T-helper 2 cell treated with Interferon-gamma antibody and Interleukin-4, amounts not matched to agents 5 μg/mL and 100 μg/mL, for 36 hours (primary cell): Measurements from ENCODE around the gene SSTR3.

Source experiments
- DNase-seq: peaks from one replicate; pipeline ENCODE4 v3.0.0; 2021; ENCODE audit warnings: low spot score
- H3K27ac Mint-ChIP-seq: one replicate; pipeline ENCODE4 v1.8.0; 2021; ENCODE audit warnings: mild to moderate bottlenecking, mixed read lengths
- H3K27me3 Mint-ChIP-seq: one replicate; pipeline ENCODE4 v1.8.0; 2021; ENCODE audit warnings: low read depth, mixed read lengths
- H3K36me3 Mint-ChIP-seq: one replicate; pipeline ENCODE4 v1.8.0; 2021; ENCODE audit warnings: low read depth, mixed read lengths
- H3K4me1 Mint-ChIP-seq: one replicate; pipeline ENCODE4 v1.8.0; 2021; ENCODE audit warnings: low read depth, mixed read lengths
- H3K4me3 Mint-ChIP-seq: one replicate; pipeline ENCODE4 v1.8.0; 2022; ENCODE audit warnings: mild to moderate bottlenecking, moderate library complexity, mixed read lengths
- H3K9me3 Mint-ChIP-seq: one replicate; pipeline ENCODE4 v1.8.0; 2021; ENCODE audit warnings: mixed read lengths

SSTR3 gene

DNA sequence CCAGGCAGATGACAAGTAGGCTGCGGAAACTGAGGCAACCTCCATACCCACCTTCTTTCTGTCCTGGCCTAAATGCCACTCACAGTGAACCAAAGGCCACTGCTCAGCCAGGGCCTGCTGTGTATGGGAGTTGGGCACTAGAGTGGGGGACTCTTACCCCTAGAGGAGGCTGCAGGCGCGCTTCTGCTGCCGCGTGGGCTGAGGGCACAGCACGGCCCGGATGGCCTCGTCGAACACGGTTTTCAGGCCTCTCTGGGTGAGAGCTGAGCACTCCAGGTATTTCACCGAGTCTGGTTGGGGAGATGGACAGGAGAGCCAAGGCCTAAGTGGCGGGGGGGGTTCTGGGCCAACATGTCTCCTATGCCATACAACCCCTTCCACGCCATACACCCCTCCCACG is 14.2 kb upstream of the SSTR3 start:
- Mint-ChIP-seq H3K4me3 (no peak overlapping the region), H3K4me1 (peaks cover 79% of the 10 kb centered on the region), H3K27me3 (no peaks in the 10 kb centered on the region), H3K36me3 (peaks cover 86% of the 10 kb centered on the region), H3K9me3 (peaks cover 7% of the 10 kb centered on the region), H3K27ac (peak overlapping the region; percentile 94)
- DNase-seq: no peak

DNA sequence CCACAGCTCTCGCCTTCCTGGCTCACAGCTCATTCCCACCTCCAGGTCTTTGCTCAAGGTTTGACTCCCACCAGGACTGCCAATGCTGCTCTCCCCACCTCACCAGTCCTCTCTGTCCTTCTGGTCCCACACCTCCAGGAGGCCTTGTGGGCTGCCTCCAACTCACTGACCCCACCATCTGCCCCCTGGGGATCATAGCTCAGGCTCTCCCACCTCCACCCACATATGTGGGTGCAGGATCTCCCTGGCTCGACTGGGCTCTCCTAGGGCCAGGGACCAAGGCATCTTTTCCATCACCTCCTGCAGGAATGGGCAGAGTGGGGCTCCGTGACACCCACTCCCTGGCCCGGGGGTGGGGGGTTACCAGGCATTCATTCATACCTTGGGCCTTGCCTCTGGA is 13.8 kb upstream of the SSTR3 start:
- peak overlapping the region; percentile 94 for H3K27ac Mint-ChIP-seq
- DNase-seq: no peak
- H3K4me3 Mint-ChIP-seq: no peak overlapping the region
- peaks cover 79% of the 10 kb centered on the region for H3K4me1 Mint-ChIP-seq
- no peaks in the 10 kb centered on the region for H3K27me3 Mint-ChIP-seq
- peaks cover 9% of the 10 kb centered on the region for H3K9me3 Mint-ChIP-seq
- H3K36me3 Mint-ChIP-seq: peaks cover 86% of the 10 kb centered on the region

DNA sequence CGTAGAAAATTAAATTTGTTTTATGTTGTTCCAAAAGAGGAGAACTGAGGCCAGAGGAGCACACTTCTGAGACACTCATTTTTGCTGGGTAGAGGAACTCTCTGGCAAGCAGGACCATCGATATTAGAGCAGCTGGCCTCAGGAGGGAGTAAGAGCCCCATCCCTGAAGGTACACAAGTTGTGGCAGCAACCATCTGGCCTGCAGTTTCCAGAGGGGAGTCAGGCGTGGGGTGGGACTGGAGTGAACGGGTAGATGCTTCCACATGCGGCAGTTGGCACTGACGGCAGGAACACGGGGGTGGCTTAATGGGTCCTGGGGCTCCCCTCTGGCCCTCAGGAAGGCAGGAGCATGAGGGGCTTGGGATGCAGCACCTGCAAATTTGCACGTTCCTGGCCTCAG is 13.2 kb upstream of the SSTR3 start:
- peaks cover 86% of the 10 kb centered on the region for H3K36me3 Mint-ChIP-seq
- no peak overlapping the region for H3K4me3 Mint-ChIP-seq

DNA sequence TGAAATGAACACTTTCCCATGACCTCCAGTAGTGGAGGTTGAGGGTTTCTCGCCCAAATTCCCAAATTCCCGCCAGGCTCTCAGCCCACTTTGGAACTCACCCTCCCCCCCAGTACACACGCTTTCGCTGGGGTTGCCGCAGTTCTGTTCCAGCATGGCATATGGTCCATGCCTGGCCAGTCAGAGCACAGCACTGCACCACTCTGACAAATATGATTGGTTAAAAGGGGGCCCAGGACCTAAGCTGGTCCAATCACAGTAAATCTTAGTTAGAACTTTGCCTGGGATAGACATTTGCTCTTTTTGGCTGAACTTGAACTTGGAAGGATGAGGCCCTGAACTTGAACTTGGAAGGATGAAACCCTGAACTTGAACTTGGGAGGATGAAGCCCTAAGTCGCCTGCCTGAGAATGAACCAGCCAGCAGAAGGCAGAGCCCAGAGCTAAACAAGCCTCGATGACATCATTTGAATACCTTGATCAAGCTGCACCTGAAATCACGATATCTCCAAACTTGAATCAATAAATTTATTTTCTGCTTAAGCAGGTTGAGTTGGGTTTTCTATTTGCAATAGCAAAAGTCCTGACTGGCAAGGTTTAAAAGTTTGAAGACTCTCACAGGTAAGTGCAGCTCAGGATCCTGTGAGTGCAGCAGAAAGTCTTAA is 12.6 kb upstream of the SSTR3 start:
- H3K9me3 Mint-ChIP-seq: peaks cover 13% of the 10 kb centered on the region
- H3K4me3 Mint-ChIP-seq: peak overlapping the region; percentile 30
- no peaks in the 10 kb centered on the region for H3K27me3 Mint-ChIP-seq
- H3K27ac Mint-ChIP-seq: peak overlapping the region; percentile 94
- peaks cover 80% of the 10 kb centered on the region for H3K4me1 Mint-ChIP-seq
- no peak for DNase-seq
- peaks cover 85% of the 10 kb centered on the region for H3K36me3 Mint-ChIP-seq

More for the DNA sequence above, 13.2 kb upstream of the SSTR3 start:
- peaks cover 79% of the 10 kb centered on the region for H3K4me1 Mint-ChIP-seq
- no peak for DNase-seq
- peak overlapping the region; percentile 94 for H3K27ac Mint-ChIP-seq
- no peaks in the 10 kb centered on the region for H3K27me3 Mint-ChIP-seq
- peaks cover 13% of the 10 kb centered on the region for H3K9me3 Mint-ChIP-seq

DNA sequence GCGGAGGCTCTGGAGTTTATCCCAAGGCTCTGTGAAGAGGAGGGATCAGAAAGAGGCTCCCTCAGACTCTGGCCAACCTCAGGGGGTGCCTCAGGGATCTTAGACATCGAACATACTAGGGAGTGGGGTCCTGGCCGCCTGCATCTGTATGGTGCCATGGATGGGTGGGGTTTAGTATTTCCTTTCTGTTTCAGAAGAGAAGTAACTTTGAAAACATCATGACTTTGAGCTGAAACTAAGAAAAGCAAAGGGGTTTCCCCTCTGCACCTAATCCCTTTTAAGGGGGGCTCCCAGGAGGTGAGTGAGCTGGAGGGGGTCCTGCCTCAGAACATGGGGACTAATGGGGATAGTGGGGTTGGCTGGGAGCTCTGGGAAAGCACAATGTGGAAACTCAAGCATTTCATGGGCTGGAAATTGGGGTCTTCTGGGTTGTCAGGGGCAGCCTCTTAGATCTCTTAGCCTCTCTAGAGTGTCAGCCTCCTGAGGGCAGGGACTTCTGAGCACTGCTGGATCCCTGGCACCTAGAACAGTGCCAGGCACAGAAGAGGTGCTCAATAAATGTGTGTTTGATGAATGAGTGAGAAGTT is 11.8 kb upstream of the SSTR3 start:
- Mint-ChIP-seq H3K9me3 (peaks cover 13% of the 10 kb centered on the region), H3K27me3 (no peaks in the 10 kb centered on the region), H3K36me3 (peaks cover 78% of the 10 kb centered on the region), H3K4me3 (peak overlapping the region; percentile 50), H3K27ac (peak overlapping the region; percentile 94), H3K4me1 (peaks cover 81% of the 10 kb centered on the region)
- DNase-seq: no peak

DNA sequence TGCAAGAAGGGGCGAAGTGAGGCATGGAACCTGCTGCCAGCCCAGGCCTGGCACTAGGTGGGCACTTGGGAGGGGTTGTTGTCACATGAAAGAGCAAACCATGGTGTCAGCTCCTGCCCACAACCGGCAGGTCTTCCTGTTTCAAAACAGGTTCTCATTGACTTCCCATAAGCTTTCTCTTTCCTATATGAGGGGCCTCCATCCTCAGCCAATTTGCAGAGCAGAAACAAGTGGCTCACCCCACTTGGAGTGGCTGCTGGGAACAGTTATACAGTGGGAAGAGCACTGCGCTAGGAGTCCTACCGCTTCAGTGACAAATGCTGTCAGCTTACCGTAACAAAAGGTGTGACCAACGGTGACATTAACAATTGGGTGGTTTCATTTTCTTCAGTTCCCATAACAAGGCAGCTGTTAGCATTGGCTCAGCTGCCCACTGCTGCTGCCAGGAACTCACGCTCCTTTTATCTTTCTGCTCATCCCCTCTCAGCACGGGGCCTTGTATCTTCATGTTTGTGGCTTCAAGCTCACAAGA is 10.2 kb upstream of the SSTR3 start:
- peaks cover 79% of the 10 kb centered on the region for H3K4me1 Mint-ChIP-seq
- H3K4me3 Mint-ChIP-seq: peak overlapping the region; percentile 50
- H3K9me3 Mint-ChIP-seq: peaks cover 13% of the 10 kb centered on the region
- H3K27ac Mint-ChIP-seq: peak overlapping the region; percentile 94
- H3K27me3 Mint-ChIP-seq: no peaks in the 10 kb centered on the region
- H3K36me3 Mint-ChIP-seq: peaks cover 65% of the 10 kb centered on the region
- no peak for DNase-seq

DNA sequence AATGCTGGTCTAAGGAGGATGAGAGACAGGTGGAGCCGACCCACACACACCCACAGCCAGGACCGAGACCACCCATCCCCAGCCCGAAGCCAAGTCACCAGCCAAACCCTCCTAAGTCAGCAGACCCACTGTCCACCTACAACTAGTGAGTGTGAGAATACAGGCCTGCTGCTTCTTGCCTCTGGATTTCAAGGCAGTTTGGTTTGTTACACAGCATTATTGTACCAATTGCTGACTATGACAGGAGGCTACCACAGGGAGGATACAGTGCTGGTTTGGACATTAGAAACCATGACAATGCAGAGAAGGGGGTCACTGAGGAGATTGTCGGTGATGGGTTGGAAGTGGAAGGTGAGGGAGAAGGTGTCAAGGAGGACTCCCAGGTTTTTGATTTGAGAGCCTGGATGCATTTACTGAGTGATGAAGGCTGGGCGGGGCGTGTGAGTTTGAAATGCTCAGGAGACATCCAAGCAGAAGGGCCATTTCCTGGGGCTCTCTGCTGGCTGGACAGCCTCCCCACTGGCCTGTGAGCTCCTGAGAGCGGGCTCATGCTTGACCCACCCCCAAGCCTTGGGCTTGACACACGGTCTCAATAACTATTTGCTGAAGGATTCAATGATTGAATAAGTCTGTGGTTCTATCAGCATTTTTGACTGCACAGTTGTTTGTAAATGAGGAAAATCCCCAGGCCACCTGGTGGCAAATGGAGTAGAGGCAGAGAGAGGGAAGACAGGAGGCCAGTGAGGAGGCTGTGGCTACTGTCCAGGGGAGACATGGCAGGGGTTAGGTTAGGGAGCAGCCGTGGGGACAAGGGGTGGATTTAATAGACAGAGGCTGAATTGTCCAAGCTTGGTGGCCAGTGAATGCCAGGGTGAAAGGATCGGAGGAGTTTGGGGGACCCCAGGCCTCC is 9.4 kb upstream of the SSTR3 start:
- peak overlapping the region; percentile 94 for H3K27ac Mint-ChIP-seq
- H3K36me3 Mint-ChIP-seq: peaks cover 65% of the 10 kb centered on the region
- H3K27me3 Mint-ChIP-seq: no peaks in the 10 kb centered on the region
- peaks cover 13% of the 10 kb centered on the region for H3K9me3 Mint-ChIP-seq
- DNase-seq: no peak
- H3K4me1 Mint-ChIP-seq: peaks cover 79% of the 10 kb centered on the region
- H3K4me3 Mint-ChIP-seq: peak overlapping the region; percentile 50

DNA sequence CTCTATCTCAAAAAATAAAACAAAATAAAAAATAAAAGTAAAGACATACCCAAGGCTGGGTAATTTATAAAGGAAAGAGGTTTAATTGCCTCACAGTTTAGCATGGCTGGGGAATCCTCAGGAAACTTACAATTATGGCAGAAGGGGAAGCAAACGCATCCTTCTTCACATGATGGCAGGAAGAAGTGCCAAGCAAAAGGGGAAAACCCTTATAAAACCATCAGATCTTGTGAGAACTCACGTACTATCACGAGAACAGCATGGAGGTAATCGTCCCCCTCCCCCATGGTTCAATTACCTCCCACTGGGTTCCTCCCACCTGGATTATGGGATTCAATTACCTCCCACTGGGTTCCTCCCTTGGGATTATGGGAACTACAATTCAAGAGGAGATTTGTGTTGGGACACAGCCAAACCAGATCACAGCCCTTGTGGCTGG is 8.3 kb upstream of the SSTR3 start:
- Mint-ChIP-seq H3K27me3 (no peaks in the 10 kb centered on the region), H3K9me3 (peaks cover 13% of the 10 kb centered on the region), H3K4me3 (peak overlapping the region; percentile 66), H3K27ac (peak overlapping the region; percentile 90), H3K36me3 (peaks cover 55% of the 10 kb centered on the region), H3K4me1 (peaks cover 78% of the 10 kb centered on the region)
- DNase-seq: no peak

DNA sequence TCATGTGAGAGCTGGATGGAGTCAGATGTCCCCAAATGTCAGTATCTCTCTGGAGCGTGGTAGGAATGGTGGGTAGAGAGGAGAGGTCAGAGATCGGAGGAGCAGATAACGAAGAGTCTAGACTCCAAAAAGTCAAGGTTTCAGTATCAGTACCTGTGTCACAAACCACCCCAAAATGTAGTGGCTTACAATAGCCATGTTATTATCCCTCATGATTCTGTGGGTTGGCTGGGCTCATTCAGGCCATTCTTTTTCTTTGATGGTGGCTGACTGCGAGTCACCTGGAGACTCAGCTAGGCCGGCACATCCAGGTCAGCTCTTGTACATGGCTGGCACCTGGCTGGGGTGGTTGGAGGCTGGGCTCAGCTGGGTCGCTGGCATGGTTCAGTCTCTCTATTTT is 7.3 kb upstream of the SSTR3 start:
- Mint-ChIP-seq H3K4me1 (peaks cover 68% of the 10 kb centered on the region), H3K27me3 (no peaks in the 10 kb centered on the region), H3K4me3 (peak overlapping the region; percentile 66), H3K36me3 (peaks cover 44% of the 10 kb centered on the region), H3K9me3 (peaks cover 13% of the 10 kb centered on the region), H3K27ac (peak overlapping the region; percentile 90)
- DNase-seq: no peak

DNA sequence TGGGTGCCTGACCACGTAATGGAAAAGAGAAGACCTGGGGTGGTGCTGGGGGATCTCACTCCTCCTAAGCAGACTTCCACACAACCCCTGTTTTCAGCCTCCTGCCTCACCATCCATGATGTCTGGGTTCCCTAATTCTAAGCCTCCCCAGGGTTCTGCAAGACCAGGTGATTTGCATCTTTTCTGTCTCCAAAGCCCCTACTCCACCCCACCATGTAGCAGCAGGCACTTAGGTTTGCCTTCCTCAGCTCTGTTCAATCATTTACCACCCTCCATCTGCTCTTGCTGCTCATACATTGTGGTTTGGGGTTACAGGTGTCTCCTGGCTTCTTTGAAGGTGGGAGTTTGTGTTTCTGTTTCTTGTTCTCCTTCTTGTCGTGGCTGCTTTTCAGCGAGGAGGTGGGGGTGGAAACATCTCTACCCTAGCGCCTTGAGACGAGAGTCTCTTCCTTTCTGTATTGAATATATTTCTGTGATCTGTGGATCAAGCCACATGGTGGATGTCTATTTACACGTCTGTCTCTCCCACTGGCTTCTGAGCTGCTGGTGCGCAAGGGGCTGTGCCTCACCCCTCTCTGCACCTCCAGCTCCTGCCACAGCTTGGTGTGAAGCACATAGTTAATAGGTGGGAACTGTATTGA is 6.6 kb upstream of the SSTR3 start:
- peaks cover 13% of the 10 kb centered on the region for H3K9me3 Mint-ChIP-seq
- peaks cover 61% of the 10 kb centered on the region for H3K4me1 Mint-ChIP-seq
- peak overlapping the region; percentile 66 for H3K4me3 Mint-ChIP-seq
- no peaks in the 10 kb centered on the region for H3K27me3 Mint-ChIP-seq
- H3K27ac Mint-ChIP-seq: peak overlapping the region; percentile 90
- DNase-seq: no peak
- H3K36me3 Mint-ChIP-seq: peaks cover 38% of the 10 kb centered on the region

DNA sequence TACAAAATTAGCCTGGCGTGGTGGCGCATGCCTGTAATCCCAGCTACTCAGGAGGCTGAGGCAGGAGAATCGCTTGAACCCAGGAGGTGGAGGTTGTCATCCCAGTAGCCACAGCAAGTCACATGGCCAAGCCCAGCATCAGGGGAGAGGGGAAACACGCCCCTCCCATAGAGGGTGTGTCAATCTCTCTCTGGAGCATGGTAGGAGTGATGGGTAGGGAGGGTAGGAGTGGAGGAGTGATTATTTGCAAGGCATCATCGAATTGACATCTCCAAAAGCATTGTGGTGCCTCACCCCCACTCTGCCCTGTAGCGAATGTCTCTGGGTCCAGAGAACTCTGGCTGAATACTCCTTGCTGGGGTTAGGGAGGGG is 6.1 kb upstream of the SSTR3 start:
- H3K36me3 Mint-ChIP-seq: peaks cover 33% of the 10 kb centered on the region
- peak overlapping the region; percentile 66 for H3K4me3 Mint-ChIP-seq
- no peak for DNase-seq
- H3K9me3 Mint-ChIP-seq: peaks cover 13% of the 10 kb centered on the region
- no peaks in the 10 kb centered on the region for H3K27me3 Mint-ChIP-seq
- H3K27ac Mint-ChIP-seq: peak overlapping the region; percentile 90
- peaks cover 56% of the 10 kb centered on the region for H3K4me1 Mint-ChIP-seq

DNA sequence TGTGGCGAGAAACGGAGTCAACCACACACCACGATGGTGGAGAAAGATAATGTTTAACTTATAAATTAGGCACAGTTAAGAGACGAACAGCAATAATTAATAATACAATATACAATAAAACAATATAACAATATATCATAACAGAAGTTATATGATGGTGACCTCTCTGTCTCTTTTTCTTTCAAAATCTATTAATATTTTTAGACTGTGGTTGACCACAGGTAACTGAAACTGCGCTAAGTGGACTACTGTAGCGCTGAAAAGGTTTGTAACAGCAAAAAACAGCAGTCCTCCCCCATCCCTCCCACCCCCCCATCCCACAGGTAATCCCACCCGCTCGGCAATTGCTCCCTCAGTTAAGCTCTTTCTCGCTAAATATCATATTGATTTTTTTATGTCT is 3.6 kb upstream of the SSTR3 start:
- Mint-ChIP-seq H3K4me3 (no peak overlapping the region), H3K4me1 (peaks cover 36% of the 10 kb centered on the region), H3K27me3 (no peaks in the 10 kb centered on the region), H3K36me3 (peaks cover 9% of the 10 kb centered on the region), H3K27ac (no peak overlapping the region), H3K9me3 (peaks cover 3% of the 10 kb centered on the region)
- DNase-seq: no peak

DNA sequence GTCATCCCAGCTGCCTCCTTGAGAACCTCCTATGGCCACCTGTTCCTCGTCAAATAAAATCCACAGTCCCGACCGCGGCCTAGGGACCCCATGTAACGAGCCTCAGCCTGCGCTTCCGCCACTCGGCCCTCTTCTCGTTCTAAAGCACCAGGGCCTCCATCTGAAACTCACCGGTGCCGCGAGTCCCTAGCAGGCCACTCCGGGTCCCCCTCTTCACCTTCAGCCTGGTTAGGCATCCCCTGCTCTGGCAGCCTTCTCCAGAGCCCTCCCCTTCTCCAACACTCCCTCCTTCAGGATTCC is 2.4 kb upstream of the SSTR3 start:
- Mint-ChIP-seq H3K4me3 (no peak overlapping the region), H3K9me3 (no peaks in the 10 kb centered on the region), H3K27ac (no peak overlapping the region), H3K27me3 (no peaks in the 10 kb centered on the region), H3K36me3 (no peaks in the 10 kb centered on the region), H3K4me1 (peaks cover 24% of the 10 kb centered on the region)
- no peak for DNase-seq
